Panc1 (cell line): ENCODE results near the gene ADAM12. TPM values are rescaled to one million over a fixed set of nuclear protein-coding genes. Genes with fewer than 3 reads are reported as not detected.

ENCODE experiments used
- ATAC-seq: fragments of 200-7000 bp; cut with Tn5 transposase; 2 replicates; pipeline ENCODE4 v1.9.1; 2020; ENCODE audit warnings: mild to moderate bottlenecking, moderate library complexity
- BruUV-seq: library from RNA; stranded (reverse); fragments of 400-500 nt; replicated peaks from 2 replicates; lab custom pipeline; 2021; lab: Mats Ljungman, UMichigan
- CTCF ChIA-PET: fragments of 300-600 bp; sonication (Branson Sonifier 250); formaldehyde crosslinking; loops from one replicate; lab custom pipeline; 2022; ENCODE audit warnings: antibody characterized with exemption; lab: Charles Lee
- POLR2A ChIA-PET: fragments of 300-600 bp; sonication (Branson Sonifier 250); formaldehyde crosslinking; loops from one replicate; lab custom pipeline; 2022; ENCODE audit warnings: antibody characterized with exemption; lab: Charles Lee
- DNase-seq: peaks from one replicate; pipeline ENCODE4 v3.0.0-alpha.2; 2010; ENCODE audit warnings: low read depth, low spot score
- H3K27ac ChIP-seq: 2 replicates; pipeline ENCODE4 v1.5.1; 2011; ENCODE audit warnings: mild to moderate bottlenecking, low read length, inconsistent platforms
- H3K27me3 ChIP-seq: fragments of 200-500 bp; sonication (Bioruptor generic); 2 replicates; pipeline ENCODE4 v1.6.0; 2014; ENCODE audit warnings: low read length, inconsistent platforms; ENCODE audit not compliant: control insufficient read depth, insufficient read depth
- H3K36me3 ChIP-seq: fragments of 200-500 bp; sonication (Bioruptor generic); 2 replicates; pipeline ENCODE4 v1.5.1; 2014; ENCODE audit warnings: inconsistent platforms, mild to moderate bottlenecking, low read length, moderate library complexity; ENCODE audit not compliant: control insufficient read depth, insufficient read depth
- H3K4me1 ChIP-seq: 2 replicates; pipeline ENCODE4 v1.5.1; 2011; ENCODE audit warnings: inconsistent platforms, mild to moderate bottlenecking, low read length, moderate library complexity; ENCODE audit not compliant: control insufficient read depth, insufficient read depth
- H3K4me3 ChIP-seq, 2 experiments: 2 replicates each; pipeline ENCODE4 v1.5.1; 2011 to 2012; ENCODE audit warnings: low read depth in 2 of 2, low read length in 2 of 2, mild to moderate bottlenecking in 2 of 2, inconsistent platforms in 1 of 2, moderate library complexity in 1 of 2
- H3K9me3 ChIP-seq: fragments of 200-500 bp; sonication (Bioruptor generic); 2 replicates; pipeline ENCODE4 v1.5.1; 2014; ENCODE audit warnings: low read depth, mild to moderate bottlenecking, inconsistent platforms, low read length, moderate library complexity; ENCODE audit not compliant: control insufficient read depth, insufficient read depth
- CTCF ChIP-seq: fragments of 450-650 bp; IDR thresholded peaks from 2 replicates; pipeline ENCODE4 v1.5.1; 2017; ENCODE audit warnings: mild to moderate bottlenecking
- POLR2AphosphoS5 ChIP-seq: IDR thresholded peaks from 2 replicates; pipeline ENCODE4 v1.6.1; 2012; ENCODE audit warnings: mild to moderate bottlenecking, low read depth, low read length, moderate library complexity
- REST ChIP-seq, 2 experiments: IDR thresholded peaks; 2 replicates each; pipeline ENCODE4 v1.6.1; 2011 to 2012; ENCODE audit warnings: low read depth in 2 of 2, control low read depth in 1 of 2, low read length in 1 of 2, mild to moderate bottlenecking in 1 of 2, moderate library complexity in 1 of 2; ENCODE audit not compliant: insufficient read depth in 1 of 2
- SIN3A ChIP-seq: IDR thresholded peaks from 2 replicates; pipeline ENCODE4 v1.6.1; 2012; ENCODE audit warnings: low read depth, mild to moderate bottlenecking, low read length, moderate library complexity, borderline replicate concordance; ENCODE audit not compliant: insufficient read depth
- TCF7L2 ChIP-seq: IDR thresholded peaks from 2 replicates; pipeline ENCODE4 v1.6.1; 2011; ENCODE audit warnings: mild to moderate bottlenecking, low read depth, low read length, inconsistent platforms
- in situ Hi-C: cut with HindIII; loops from 2 replicates; pipeline ENCODE4 v1.10.0; 2016; ENCODE audit warnings: low sequenced_read_pairs, low pct_unique_long_range_greater_than_20kb
- intact Hi-C: fragments of 100-400 bp; cut with micrococcal nuclease; formaldehyde crosslinking; loops from one replicate; pipeline ENCODE4 v1.10.0; 2022; ENCODE audit not compliant: unreplicated experiment
- total RNA-seq: library from RNA; stranded (reverse); gene quantifications from one replicate; pipeline ENCODE4 v1.2.1, GENCODE V29; 2021; ENCODE audit not compliant: unreplicated experiment

The ADAM12 gene
- total RNA-seq, 1 experiment from 2014 or later: 0.10 TPM

GRCh38 chr10:126392469-126392868 is 4.2 kb upstream of the ADAM12 start:
- BruUV-seq: no TSS peak
- ChIA-PET CTCF (no interaction called here), POLR2A (no interaction called here)
- peaks cover 9% of the 10 kb centered on the region; the same call in 1 of the 2 replicates for H3K4me1 ChIP-seq
- H3K27me3 ChIP-seq: no peaks in the 10 kb centered on the region
- ATAC-seq (no peak), DNase-seq (no peak)
- TF ChIP-seq POLR2AphosphoS5 (no peak), REST (IDR thresholded peaks at IDR 0.05; ENCODE audit: insufficient read depth in 1 of 2, low read depth in 2 of 2, low read length in 1 of 2) (no peak), SIN3A (no peak), CTCF (no peak)
- intact Hi-C loops (no loop called here), in situ Hi-C loops (no loop called here)
- H3K27ac ChIP-seq: no peak overlapping the region
- H3K36me3 ChIP-seq: no peaks in the 10 kb centered on the region
- no peak overlapping the region for H3K4me3 ChIP-seq
- H3K9me3 ChIP-seq: no peaks in the 10 kb centered on the region; the same call in 1 of the 2 replicates

- no peak for ATAC-seq
- no peak overlapping the region for H3K27ac ChIP-seq
- no peak overlapping the region for H3K4me3 ChIP-seq
- H3K27me3 ChIP-seq: no peaks in the 10 kb centered on the region
- no peak for DNase-seq
- H3K4me1 ChIP-seq: peaks cover 9% of the 10 kb centered on the region; the same call in 1 of the 2 replicates
- CTCF ChIA-PET: no interaction called here
- in situ Hi-C loops: no loop called here
- TF ChIP-seq REST (IDR thresholded peaks at IDR 0.05; ENCODE audit: insufficient read depth in 1 of 2, low read depth in 2 of 2, low read length in 1 of 2) (no peak), POLR2AphosphoS5 (no peak), TCF7L2 (no peak), SIN3A (no peak), CTCF (no peak)
- POLR2A ChIA-PET: no interaction called here
- no peaks in the 10 kb centered on the region; the same call in 1 of the 2 replicates for H3K9me3 ChIP-seq
- intact Hi-C loops: no loop called here
- BruUV-seq: no TSS peak
- no peaks in the 10 kb centered on the region for H3K36me3 ChIP-seq
Measured at GRCh38 chr10:126392068-126392467, 3.8 kb upstream of the ADAM12 start.
